Right lobe of liver (tissue), 4 donors: ENCODE data around the gene SMAD7.

Experiments
- CTCF ChIP-seq, 4 donors: fragments of 200-600 bp in 3 of 4; fragments of 450-650 bp in 1 of 4; IDR thresholded peaks; one replicate each; pipeline versions ENCODE4 v1.5.1 to v1.8.0; 2016 to 2022; ENCODE audit warnings: antibody characterized with exemption in 4 of 4, mild to moderate bottlenecking in 2 of 4
- POLR2A ChIP-seq: fragments of 450-650 bp; IDR thresholded peaks from one replicate; pipeline ENCODE4 v1.6.1; 2017; ENCODE audit warnings: antibody characterized with exemption, mild to moderate bottlenecking
- donor health status: DM: no; HTN: no; CAD: no.
- donor health status: DM: no; HTN: no; CAD: no.
- donor health status: DM: no; HTN: yes; CAD: no.

DNA sequence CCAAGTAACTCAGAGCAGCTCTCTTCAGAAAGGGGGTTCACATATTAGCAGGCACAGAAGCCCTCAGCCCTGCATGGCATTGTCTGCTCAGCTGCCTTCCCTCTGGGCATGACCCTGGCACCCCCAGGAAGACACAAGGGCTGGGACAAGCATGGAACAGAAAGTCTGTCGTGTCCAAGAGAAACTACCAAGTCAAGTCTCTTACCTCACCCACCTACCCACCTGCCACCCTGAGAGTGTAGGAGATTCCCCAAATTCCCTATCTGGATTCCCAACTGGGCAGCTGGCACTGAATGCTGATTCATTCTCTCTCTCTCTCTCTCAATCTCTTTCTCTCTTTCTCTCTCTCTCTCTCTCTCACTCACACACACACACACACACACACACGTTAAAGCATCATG is 21.6 kb downstream of the SMAD7 start:
- no peak for TF ChIP-seq CTCF (IDR thresholded peaks at IDR 0.05)
- TF ChIP-seq POLR2A = no peak
